Measurements from ENCODE around the gene NXT1.

Gene NXT1

GRCh38 chr20:23361119-23361475 lies 10.5 kb downstream of the NXT1 start:
- no peak for ATAC-seq
- no peak for TF ChIP-seq BACH2 (CRISPR knock-in tag; IDR thresholded peaks at IDR 0.05; ENCODE audit: borderline replicate concordance)
- no peak for TF ChIP-seq CSDC2 (CRISPR knock-in tag; IDR thresholded peaks at IDR 0.05)
- no peak for TF ChIP-seq PATZ1 (CRISPR knock-in tag; IDR thresholded peaks at IDR 0.05; ENCODE audit: borderline replicate concordance)
- TF ChIP-seq ZNF565 (CRISPR knock-in tag; conservative IDR thresholded peaks at IDR 0.05; ENCODE audit: low read depth): no peak
- TF ChIP-seq ZNF8 (CRISPR knock-in tag; IDR thresholded peaks at IDR 0.05): no peak
- no peak for TF ChIP-seq ISL1 (CRISPR knock-in tag; IDR thresholded peaks at IDR 0.05)
- TF ChIP-seq OSR1 (CRISPR knock-in tag; IDR thresholded peaks at IDR 0.05): no peak
- TF ChIP-seq TSHZ2 (CRISPR knock-in tag; IDR thresholded peaks at IDR 0.05): no peak
- TF ChIP-seq GLIS3 (CRISPR knock-in tag; IDR thresholded peaks at IDR 0.05): no peak

- TF ChIP-seq POU6F1 (CRISPR knock-in tag; IDR thresholded peaks at IDR 0.05; ENCODE audit: borderline replicate concordance, low read depth) (no peak), RARB (CRISPR knock-in tag; IDR thresholded peaks at IDR 0.05) (no peak), BACH2 (CRISPR knock-in tag; IDR thresholded peaks at IDR 0.05; ENCODE audit: borderline replicate concordance) (no peak), ZNF70 (CRISPR knock-in tag; IDR thresholded peaks at IDR 0.05) (no peak), PPARA (CRISPR knock-in tag; IDR thresholded peaks at IDR 0.05; ENCODE audit: borderline replicate concordance) (no peak), ZNF565 (CRISPR knock-in tag; conservative IDR thresholded peaks at IDR 0.05; ENCODE audit: low read depth) (no peak), ESRRG (CRISPR knock-in tag; IDR thresholded peaks at IDR 0.05) (no peak), ISL1 (CRISPR knock-in tag; IDR thresholded peaks at IDR 0.05) (no peak), ZNF8 (CRISPR knock-in tag; IDR thresholded peaks at IDR 0.05) (no peak), CREB5 (CRISPR knock-in tag; IDR thresholded peaks at IDR 0.05; ENCODE audit: low read depth) (no peak), TSHZ2 (CRISPR knock-in tag; IDR thresholded peaks at IDR 0.05) (peak; percentile 31; the same call in 1 of the 2 replicates), TCF4 (CRISPR knock-in tag; IDR thresholded peaks at IDR 0.05; ENCODE audit: borderline replicate concordance) (no peak), GLIS3 (CRISPR knock-in tag; IDR thresholded peaks at IDR 0.05) (no peak), ZC3H10 (CRISPR knock-in tag; IDR thresholded peaks at IDR 0.05) (no peak), OSR1 (CRISPR knock-in tag; IDR thresholded peaks at IDR 0.05) (no peak), PATZ1 (CRISPR knock-in tag; IDR thresholded peaks at IDR 0.05; ENCODE audit: borderline replicate concordance) (peak; percentile 81; the same call in 1 of the 2 replicates), ZFP30 (CRISPR knock-in tag; IDR thresholded peaks at IDR 0.05) (no peak), ZFP3 (CRISPR knock-in tag; IDR thresholded peaks at IDR 0.05) (0 out of 2 replicates have a peak, but pooled peaks have one; percentile 67), SNAI2 (CRISPR knock-in tag; IDR thresholded peaks at IDR 0.05) (0 out of 2 replicates have a peak, but pooled peaks have one; percentile 24), TOX (CRISPR knock-in tag; IDR thresholded peaks at IDR 0.05; ENCODE audit: borderline replicate concordance) (no peak; the same call in 1 of the 2 replicates), ARNTL (CRISPR knock-in tag; IDR thresholded peaks at IDR 0.05; ENCODE audit: borderline replicate concordance, low read depth) (no peak), CSDC2 (CRISPR knock-in tag; IDR thresholded peaks at IDR 0.05) (peak; percentile 32; the same call in 1 of the 2 replicates), CSRNP3 (CRISPR knock-in tag; IDR thresholded peaks at IDR 0.05) (no peak)
- ATAC-seq: peak; percentile 82
Measured at GRCh38 chr20:23361476-23362391, 11.1 kb downstream of the NXT1 start, which contains the start of gene GZF1. Gene GZF1 (plus strand): TSS chr20:23362182. CDS start chr20:23364384, 2,202 bp downstream.
